Activated naive CD4-positive, alpha-beta T cell treated with anti-CD3 and anti-CD28 coated beads, Interleukin-2, amount 10 ng/mL, durations not matched to agents 7 days and 5 days (primary cell): ENCODE measurements around the gene TULP4.

ENCODE experiments used
- CTCF ChIA-PET: fragments of 350-600 bp; sonication (Branson Sonifier 250); formaldehyde crosslinking; loops from one replicate; lab custom pipeline; 2021; ENCODE audit warnings: antibody characterized with exemption; lab: Charles Lee
- DNase-seq: peaks from one replicate; pipeline ENCODE4 v3.0.0-alpha.2; 2020
- H3K27ac Mint-ChIP-seq: one replicate; pipeline ENCODE4 v1.8.0; 2021; ENCODE audit warnings: mild to moderate bottlenecking, moderate library complexity, mixed read lengths
- H3K27me3 Mint-ChIP-seq: one replicate; pipeline ENCODE4 v1.8.0; 2021; ENCODE audit warnings: mild to moderate bottlenecking, mixed read lengths
- H3K36me3 Mint-ChIP-seq: one replicate; pipeline ENCODE4 v1.8.0; 2021; ENCODE audit warnings: mixed read lengths
- H3K4me1 Mint-ChIP-seq: one replicate; pipeline ENCODE4 v1.8.0; 2021; ENCODE audit warnings: mixed read lengths
- H3K4me3 Mint-ChIP-seq: one replicate; pipeline ENCODE4 v1.8.0; 2021; ENCODE audit warnings: mild to moderate bottlenecking, moderate library complexity, mixed read lengths
- H3K9me3 Mint-ChIP-seq: one replicate; pipeline ENCODE4 v1.8.0; 2021; ENCODE audit warnings: mixed read lengths

Gene TULP4

GRCh38 chr6:158559895-158560835, 247.9 kb downstream of the TULP4 start, which contains the start of gene TMEM181:
TMEM181 (plus strand) TSS chr6:158560091; CDS start chr6:158560225, 134 bp downstream.
- CTCF ChIA-PET, result interaction anchor here (1.2 kb wide), 1 partner anchor 339 kb away, joined by 4 read pairs; no protein-coding TSS in a partner anchor
- H3K4me3 Mint-ChIP-seq, result peak within 1 kb of the TSS; percentile 96
- DNase-seq, result peak; percentile 92
- peaks cover 18% of the 10 kb centered on the region for H3K36me3 Mint-ChIP-seq
- H3K27me3 Mint-ChIP-seq, result peaks cover 17% of the 10 kb centered on the region
- no peaks in the 10 kb centered on the region for H3K9me3 Mint-ChIP-seq
- H3K4me1 Mint-ChIP-seq, result peaks cover 51% of the 10 kb centered on the region
- H3K27ac Mint-ChIP-seq, result peak within 1 kb of the TSS; percentile 94

- H3K27ac Mint-ChIP-seq, result peak overlapping the region; percentile 94
- peak; percentile 36 for DNase-seq
- peaks cover 56% of the 10 kb centered on the region for H3K4me1 Mint-ChIP-seq
- peaks cover 17% of the 10 kb centered on the region for H3K27me3 Mint-ChIP-seq
- CTCF ChIA-PET, result no interaction called here
- no peaks in the 10 kb centered on the region for H3K9me3 Mint-ChIP-seq
- H3K36me3 Mint-ChIP-seq, result peaks cover 23% of the 10 kb centered on the region
- peak overlapping the region; percentile 96 for H3K4me3 Mint-ChIP-seq
Measured at GRCh38 chr6:158560836-158561320, 248.6 kb downstream of the TULP4 start.
